DND-41 (cell line): ENCODE measurements around the gene SEC16A.

ENCODE experiments used
- ATAC-seq: fragments of 200-7000 bp; cut with Tn5 transposase; 3 replicates; pipeline ENCODE4 v1.9.1; 2021; ENCODE audit warnings: low read depth; ENCODE audit not compliant: insufficient read depth
- DNase-seq: peaks from one replicate; pipeline ENCODE4 v3.0.0-alpha.2; 2020
- H2AFZ ChIP-seq: 2 replicates; pipeline ENCODE4 v1.6.0; 2012; ENCODE audit warnings: low read depth, low read length
- H3K27ac ChIP-seq: 2 replicates; pipeline ENCODE4 v1.5.1; 2012; ENCODE audit warnings: low read length, inconsistent platforms
- H3K27me3 ChIP-seq: fragments of 200-600 bp; sonication (generic); 2 replicates; pipeline ENCODE4 v1.6.0; 2012; ENCODE audit warnings: low read length, mild to moderate bottlenecking, inconsistent platforms; ENCODE audit not compliant: insufficient read depth, poor library complexity
- H3K36me3 ChIP-seq: 2 replicates; pipeline ENCODE4 v1.5.1; 2012; ENCODE audit warnings: low read length, inconsistent platforms; ENCODE audit not compliant: insufficient read depth
- H3K4me1 ChIP-seq: 2 replicates; pipeline ENCODE4 v1.5.1; 2012; ENCODE audit warnings: mild to moderate bottlenecking, low read length; ENCODE audit not compliant: insufficient read depth
- H3K4me2 ChIP-seq: 2 replicates; pipeline ENCODE4 v1.6.0; 2012; ENCODE audit warnings: mild to moderate bottlenecking, moderate library complexity, low read length, inconsistent platforms; ENCODE audit not compliant: insufficient read depth
- H3K4me3 ChIP-seq, 2 experiments: fragments of 200-600 bp in 1 of 2; shearing (Covaris generic) in 1 of 2; 2 replicates each; pipeline ENCODE4 v1.5.1; 2012 to 2016; ENCODE audit warnings: inconsistent platforms in 2 of 2, low read length in 2 of 2, mild to moderate bottlenecking in 2 of 2, low read depth in 1 of 2, moderate library complexity in 1 of 2
- H3K79me2 ChIP-seq: 2 replicates; pipeline ENCODE4 v1.6.0; 2012; ENCODE audit warnings: low read length, inconsistent platforms; ENCODE audit not compliant: insufficient read depth
- H3K9ac ChIP-seq: 2 replicates; pipeline ENCODE4 v1.6.0; 2012; ENCODE audit warnings: low read depth, mild to moderate bottlenecking, inconsistent platforms, low read length, moderate library complexity
- H3K9me3 ChIP-seq: 2 replicates; pipeline ENCODE4 v1.5.1; 2012; ENCODE audit warnings: low read length, moderate library complexity, mild to moderate bottlenecking, inconsistent platforms; ENCODE audit not compliant: insufficient read depth, severe bottlenecking
- H4K20me1 ChIP-seq: 2 replicates; pipeline ENCODE4 v1.6.0; 2012; ENCODE audit warnings: low read length; ENCODE audit not compliant: insufficient read depth
- CTCF ChIP-seq: IDR thresholded peaks from 2 replicates; pipeline ENCODE4 v1.5.1; 2012; ENCODE audit warnings: borderline replicate concordance, low read length, moderate library complexity, mild to moderate bottlenecking; ENCODE audit not compliant: poor library complexity, severe bottlenecking; ENCODE audit errors: extremely low read depth
- EZH2 ChIP-seq: IDR thresholded peaks from 3 replicates; pipeline ENCODE4 v1.6.1; 2012; ENCODE audit warnings: borderline replicate concordance, low read depth, mild to moderate bottlenecking, moderate library complexity, low read length, inconsistent platforms; ENCODE audit not compliant: severe bottlenecking

The SEC16A gene

GRCh38 chr9:136499071-136499934 is 16.5 kb upstream of the SEC16A start:
- ATAC-seq (no peak), DNase-seq (no peak)
- H3K27ac ChIP-seq: no peak overlapping the region
- no peak overlapping the region for H3K9ac ChIP-seq
- H3K4me1 ChIP-seq: no peaks in the 10 kb centered on the region
- peaks cover 95% of the 10 kb centered on the region for H3K36me3 ChIP-seq
- H3K9me3 ChIP-seq: no peaks in the 10 kb centered on the region
- H3K4me3 ChIP-seq: no peak overlapping the region
- no peak overlapping the region for H2AFZ ChIP-seq
- TF ChIP-seq EZH2 (no peak), CTCF (no peak)
- peaks cover 23% of the 10 kb centered on the region; the same call in 1 of the 2 replicates for H3K79me2 ChIP-seq
- H4K20me1 ChIP-seq: peaks cover 78% of the 10 kb centered on the region
- H3K4me2 ChIP-seq: no peak overlapping the region
- H3K27me3 ChIP-seq: no peaks in the 10 kb centered on the region

- Histone ChIP-seq H3K36me3 (peaks cover 85% of the 10 kb centered on the region), H3K4me2 (no peak overlapping the region), H3K9me3 (no peaks in the 10 kb centered on the region), H3K27ac (no peak overlapping the region), H3K9ac (no peak overlapping the region), H3K4me3 (no peak overlapping the region), H4K20me1 (peaks cover 75% of the 10 kb centered on the region), H2AFZ (no peak overlapping the region), H3K27me3 (no peaks in the 10 kb centered on the region), H3K79me2 (peaks cover 15% of the 10 kb centered on the region; the same call in 1 of the 2 replicates), H3K4me1 (no peaks in the 10 kb centered on the region)
- ATAC-seq (no peak), DNase-seq (no peak)
- TF ChIP-seq EZH2 (no peak), CTCF (no peak)
These were observed 15.3 kb upstream of the SEC16A start for GRCh38 chr9:136497916-136498695.

GRCh38 chr9:136496801-136497620 is 14.2 kb upstream of the SEC16A start:
- DNase-seq (no peak), ATAC-seq (no peak)
- TF ChIP-seq CTCF (no peak), EZH2 (no peak)
- Histone ChIP-seq H3K27ac (no peak overlapping the region), H3K4me1 (no peaks in the 10 kb centered on the region), H3K4me3 (no peak overlapping the region), H3K36me3 (peaks cover 74% of the 10 kb centered on the region), H3K9me3 (no peaks in the 10 kb centered on the region), H2AFZ (no peak overlapping the region), H3K4me2 (no peak overlapping the region), H4K20me1 (peaks cover 70% of the 10 kb centered on the region), H3K9ac (no peak overlapping the region), H3K79me2 (peaks cover 12% of the 10 kb centered on the region; the same call in 1 of the 2 replicates), H3K27me3 (no peaks in the 10 kb centered on the region)
